ENCODE data around the gene FBN2. TPM values are rescaled to one million over a fixed set of nuclear protein-coding genes. Genes with fewer than 3 reads are reported as not detected.

Gene FBN2
- total and polyA plus RNA-seq, 2 experiments from 2014 or later: 15.2 to 63.2 TPM

- in situ Hi-C loops (cut with MboI): no loop called here
- 3 to 15% methylated on average over 10 to 58 of the region's 65 CpGs for WGBS, 2 experiments (ENCODE audit: low coverage in 1 of 2, low lambda C conversion rate in 2 of 2, missing lambda C conversion rate in 2 of 2)
- H3F3A ChIP-seq (ENCODE audit: insufficient read depth): 0 out of 2 replicates have a peak, but pooled peaks cover 7% of the 10 kb centered on the region
These were observed 399 bp upstream of the FBN2 start for GRCh38 chr5:128538250-128539037.

GRCh38 chr5:128537221-128537999 is 635 bp downstream of the FBN2 start:
- in situ Hi-C loops (cut with MboI): no loop called here
- H4K20me1 ChIP-seq (ENCODE audit: insufficient read depth): no peaks in the 10 kb centered on the region
- no peaks in the 10 kb centered on the region; the same call in 1 of the 2 replicates for H3K36me3 ChIP-seq (ENCODE audit: low read depth)
- H3K4me1 ChIP-seq (ENCODE audit: insufficient read depth): peaks cover 3% of the 10 kb centered on the region; the same call in 1 of the 2 replicates
- H3K9ac ChIP-seq: peak overlapping the region; percentile 64
- H3K4me2 ChIP-seq (ENCODE audit: unreplicated experiment): peak overlapping the region; percentile 67
- peaks cover 12% of the 10 kb centered on the region; the same call in 1 of the 2 replicates for H3K79me2 ChIP-seq (ENCODE audit: insufficient read depth)
- 0 out of 2 replicates have a peak overlapping the region, but pooled peaks have one; percentile 1 for H3K27ac ChIP-seq
- 0 out of 2 replicates have a peak, but pooled peaks cover 7% of the 10 kb centered on the region for H3F3A ChIP-seq (ENCODE audit: insufficient read depth)
- H3K27me3 ChIP-seq (replicated peaks; ENCODE audit: insufficient read depth): 0 out of 2 replicates have a peak, but pooled peaks cover 4% of the 10 kb centered on the region
- no peaks in the 10 kb centered on the region for H3K9me3 ChIP-seq (ENCODE audit: low read depth)
- peak overlapping the region; percentile 82 for H3K4me3 ChIP-seq
- peak overlapping the region; percentile 84 for H2AFZ ChIP-seq
- 0 out of 2 replicates have a peak, but pooled peaks have one; percentile 50 for TF ChIP-seq EZH2phosphoT487 (IDR thresholded peaks at IDR 0.05; ENCODE audit: insufficient read depth, low read depth)
- peak; percentile 53 for TF ChIP-seq EZH2 (IDR thresholded peaks at IDR 0.05; ENCODE audit: insufficient read depth, poor library complexity, severe bottlenecking)
- WGBS, 2 experiments (ENCODE audit: low coverage in 1 of 2, low lambda C conversion rate in 2 of 2, missing lambda C conversion rate in 2 of 2): 2% methylated on average over 74 of the region's 75 CpGs
- DNase-seq: peak; percentile 79
- H3K9me2 ChIP-seq (ENCODE audit: insufficient read depth): no peaks in the 10 kb centered on the region

More at GRCh38 chr5:128538250-128539037, 399 bp upstream of the FBN2 start:
- H3K4me3 ChIP-seq: peak overlapping the region; percentile 82
- peaks cover 12% of the 10 kb centered on the region; the same call in 1 of the 2 replicates for H3K79me2 ChIP-seq (ENCODE audit: insufficient read depth)
- H2AFZ ChIP-seq: peak overlapping the region; percentile 84
- no peak overlapping the region for H3K27ac ChIP-seq
- H3K4me1 ChIP-seq (ENCODE audit: insufficient read depth): peaks cover 3% of the 10 kb centered on the region; the same call in 1 of the 2 replicates
- peak; percentile 79 for DNase-seq
- no peaks in the 10 kb centered on the region for H3K9me2 ChIP-seq (ENCODE audit: insufficient read depth)
- H4K20me1 ChIP-seq (ENCODE audit: insufficient read depth): no peaks in the 10 kb centered on the region
- no peaks in the 10 kb centered on the region; the same call in 1 of the 2 replicates for H3K36me3 ChIP-seq (ENCODE audit: low read depth)
- peak overlapping the region; percentile 64 for H3K9ac ChIP-seq
- H3K27me3 ChIP-seq (replicated peaks; ENCODE audit: insufficient read depth): 0 out of 2 replicates have a peak, but pooled peaks cover 4% of the 10 kb centered on the region
- no peaks in the 10 kb centered on the region for H3K9me3 ChIP-seq (ENCODE audit: low read depth)
- peak overlapping the region; percentile 83 for H3K4me2 ChIP-seq (ENCODE audit: unreplicated experiment)
- no peak for TF ChIP-seq EZH2 (IDR thresholded peaks at IDR 0.05; ENCODE audit: insufficient read depth, poor library complexity, severe bottlenecking)
- TF ChIP-seq EZH2phosphoT487 (IDR thresholded peaks at IDR 0.05; ENCODE audit: insufficient read depth, low read depth): no peak

DNA sequence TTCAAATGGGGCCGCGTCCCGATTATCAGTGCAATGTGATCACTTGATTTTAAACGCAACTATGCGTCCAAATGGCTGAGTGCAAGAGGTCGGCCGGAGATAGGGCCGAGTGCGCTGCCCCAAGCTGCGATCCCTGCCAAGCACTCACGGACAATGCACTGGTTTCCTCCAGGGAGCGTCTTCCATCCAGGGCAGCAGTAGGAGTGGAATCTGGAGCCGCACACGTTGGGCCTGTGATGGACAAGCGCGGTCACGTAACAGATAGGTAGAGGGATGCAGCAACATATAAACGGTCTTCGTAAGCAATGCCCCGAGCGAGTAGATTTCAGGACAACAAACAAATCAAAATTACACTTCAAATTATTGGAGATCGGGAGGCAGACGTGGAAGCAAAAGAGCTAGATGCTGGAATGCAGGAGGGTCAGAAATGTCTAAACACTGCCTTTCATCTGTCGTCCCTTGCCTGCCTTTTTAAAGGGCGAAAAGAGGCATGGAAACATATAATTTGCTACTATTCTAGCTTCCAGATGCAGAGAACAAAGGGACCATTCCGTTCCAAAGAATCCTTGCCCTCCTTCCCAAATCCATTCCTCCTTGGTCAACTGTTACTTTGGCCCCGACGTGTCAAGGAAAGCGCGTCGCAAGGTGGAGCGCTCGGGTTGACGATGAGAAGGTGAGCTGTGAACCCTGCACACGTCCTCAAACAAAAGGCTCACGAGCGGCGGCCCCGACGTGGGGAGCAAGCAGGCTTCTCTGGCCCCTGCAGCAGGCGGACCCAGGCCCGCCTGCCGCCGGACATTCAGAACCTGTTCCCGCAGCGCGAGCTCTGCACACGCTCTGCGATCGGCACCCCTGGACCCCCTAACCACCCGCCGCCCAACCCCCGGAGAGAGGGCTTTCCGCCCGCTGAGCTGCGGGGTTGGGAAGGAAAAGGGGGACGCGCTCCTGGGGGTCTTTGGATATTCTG is 1.5 kb downstream of the FBN2 start:
- Histone ChIP-seq H3K4me1 (ENCODE audit: insufficient read depth) (peaks cover 3% of the 10 kb centered on the region; the same call in 1 of the 2 replicates), H3K4me2 (ENCODE audit: unreplicated experiment) (peak overlapping the region; percentile 67), H3K9ac (peak overlapping the region; percentile 64), H3K9me2 (ENCODE audit: insufficient read depth) (no peaks in the 10 kb centered on the region), H3K27ac (no peak overlapping the region), H2AFZ (peak overlapping the region; percentile 84), H3K79me2 (ENCODE audit: insufficient read depth) (peaks cover 12% of the 10 kb centered on the region; the same call in 1 of the 2 replicates), H3K27me3 (replicated peaks; ENCODE audit: insufficient read depth) (0 out of 2 replicates have a peak, but pooled peaks cover 4% of the 10 kb centered on the region), H3F3A (ENCODE audit: insufficient read depth) (0 out of 2 replicates have a peak, but pooled peaks cover 7% of the 10 kb centered on the region), H3K9me3 (ENCODE audit: low read depth) (no peaks in the 10 kb centered on the region), H4K20me1 (ENCODE audit: insufficient read depth) (no peaks in the 10 kb centered on the region), H3K4me3 (peak overlapping the region; percentile 82), H3K36me3 (ENCODE audit: low read depth) (no peaks in the 10 kb centered on the region; the same call in 1 of the 2 replicates)
- WGBS, 2 experiments (ENCODE audit: low coverage in 1 of 2, low lambda C conversion rate in 2 of 2, missing lambda C conversion rate in 2 of 2): 20 to 22% methylated on average over 55 to 58 of the region's 58 CpGs
- peak; percentile 31 for DNase-seq
- in situ Hi-C loops (cut with MboI): no loop called here
- TF ChIP-seq EZH2phosphoT487 (IDR thresholded peaks at IDR 0.05; ENCODE audit: insufficient read depth, low read depth) (no peak), EZH2 (IDR thresholded peaks at IDR 0.05; ENCODE audit: insufficient read depth, poor library complexity, severe bottlenecking) (no peak)
